Measurements from ENCODE around the gene HORMAD1.
"Not testable (repeated sequence)": the region's sequence is repeated elsewhere in the genome, so short reads cannot be mapped to it uniquely, and the experiment has no call there.

The HORMAD1 gene, protein sequence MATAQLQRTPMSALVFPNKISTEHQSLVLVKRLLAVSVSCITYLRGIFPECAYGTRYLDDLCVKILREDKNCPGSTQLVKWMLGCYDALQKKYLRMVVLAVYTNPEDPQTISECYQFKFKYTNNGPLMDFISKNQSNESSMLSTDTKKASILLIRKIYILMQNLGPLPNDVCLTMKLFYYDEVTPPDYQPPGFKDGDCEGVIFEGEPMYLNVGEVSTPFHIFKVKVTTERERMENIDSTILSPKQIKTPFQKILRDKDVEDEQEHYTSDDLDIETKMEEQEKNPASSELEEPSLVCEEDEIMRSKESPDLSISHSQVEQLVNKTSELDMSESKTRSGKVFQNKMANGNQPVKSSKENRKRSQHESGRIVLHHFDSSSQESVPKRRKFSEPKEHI

DNA sequence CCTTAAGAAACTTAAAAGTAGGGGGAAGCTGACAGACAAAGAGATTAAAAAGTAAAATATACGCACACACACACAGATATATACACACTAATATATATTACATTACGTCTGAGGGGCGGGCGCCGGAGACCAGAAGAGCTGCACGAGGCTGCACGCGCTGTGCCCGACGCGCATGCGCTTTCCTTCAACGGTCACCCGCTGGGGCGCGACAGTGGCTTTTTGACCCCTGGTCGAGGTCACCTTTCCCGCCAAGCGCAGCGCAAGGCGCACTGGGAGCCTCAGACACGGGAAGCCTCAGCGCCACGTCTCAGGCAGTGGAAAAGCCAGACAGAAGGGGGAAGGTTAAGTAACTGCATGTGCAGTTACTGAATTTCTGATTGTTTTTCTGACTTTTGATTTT is at the start of gene HORMAD1:
HORMAD1 (minus strand) TSS at position 193 of the 400 bp plus-strand sequence. CDS start 1,390 bp downstream, outside the sequence.
- no peak for DNase-seq

DNA sequence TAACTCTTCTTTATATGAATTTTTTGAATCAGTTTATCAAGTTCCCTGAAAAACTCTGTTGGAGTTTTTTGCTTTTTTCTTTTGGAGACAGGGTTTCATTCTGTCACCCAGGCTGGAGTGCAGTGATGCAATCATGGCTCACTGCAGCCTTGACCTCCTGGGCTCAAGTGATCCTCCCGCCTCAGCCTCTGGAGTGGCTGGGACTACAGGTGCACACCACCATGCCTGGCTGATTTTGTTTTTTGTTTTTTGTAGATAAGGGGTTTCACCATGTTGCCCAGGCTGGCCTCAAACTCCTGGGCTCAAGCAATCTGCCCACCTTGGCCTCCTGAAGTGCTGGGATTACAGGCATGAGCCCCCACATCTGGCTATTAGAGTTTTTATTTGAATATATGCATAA is 47.0 kb upstream of the HORMAD1 start:
- not testable (repeated sequence) for DNase-seq

DNA sequence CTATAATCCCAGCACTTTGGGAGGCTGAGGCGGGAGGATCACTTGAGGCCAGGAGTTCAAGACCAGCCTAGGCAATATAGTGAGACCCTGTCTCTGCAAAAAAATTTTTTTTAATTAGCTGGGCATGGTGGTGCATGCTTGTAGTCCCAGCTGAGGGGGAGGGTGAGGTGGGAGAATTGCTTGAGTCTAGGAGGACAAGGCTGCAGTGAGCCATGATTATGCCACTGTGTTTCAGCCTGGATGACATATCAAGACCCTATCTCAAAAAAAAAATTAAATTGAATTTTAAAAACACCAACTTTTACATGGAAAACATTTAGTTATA is 45.2 kb upstream of the HORMAD1 start:
- not testable (repeated sequence) for DNase-seq

DNA sequence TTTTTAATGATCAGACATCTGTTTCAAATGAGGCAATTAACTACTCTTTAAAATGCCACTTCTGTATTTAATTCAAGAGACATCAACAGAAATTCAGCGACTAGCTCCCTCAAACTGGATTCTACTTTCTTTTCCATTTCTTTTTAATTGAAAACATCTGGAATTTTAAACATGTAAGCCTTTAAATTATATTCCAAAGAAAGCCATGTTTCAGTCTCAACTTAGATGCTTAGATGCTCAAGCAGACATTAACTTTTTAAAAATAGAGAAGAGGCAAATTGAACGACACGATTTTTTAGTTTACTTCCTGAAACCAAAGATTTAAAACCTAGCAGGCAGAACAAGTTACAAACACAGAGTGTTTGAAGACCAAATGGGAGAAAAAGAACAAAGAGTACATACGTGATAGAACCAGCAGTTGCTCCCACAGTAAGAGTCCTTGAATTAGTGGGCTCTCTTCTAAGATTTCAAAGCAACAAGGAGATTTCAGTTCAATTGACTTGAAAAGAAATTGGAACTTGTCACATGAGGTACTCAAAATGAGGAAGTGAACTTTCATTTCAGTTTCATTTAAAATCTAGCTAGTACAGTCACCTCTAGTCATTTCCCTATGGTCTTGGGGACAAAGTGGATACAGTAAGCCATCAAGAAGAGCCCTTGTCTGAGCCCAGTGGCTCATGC is 44.7 kb upstream of the HORMAD1 start, which contains the start of gene CTSS:
CTSS (minus strand) TSS at position 483 of the 681 bp plus-strand sequence. CDS start 1,015 bp downstream, outside the sequence.
- DNase-seq = no peak

DNA sequence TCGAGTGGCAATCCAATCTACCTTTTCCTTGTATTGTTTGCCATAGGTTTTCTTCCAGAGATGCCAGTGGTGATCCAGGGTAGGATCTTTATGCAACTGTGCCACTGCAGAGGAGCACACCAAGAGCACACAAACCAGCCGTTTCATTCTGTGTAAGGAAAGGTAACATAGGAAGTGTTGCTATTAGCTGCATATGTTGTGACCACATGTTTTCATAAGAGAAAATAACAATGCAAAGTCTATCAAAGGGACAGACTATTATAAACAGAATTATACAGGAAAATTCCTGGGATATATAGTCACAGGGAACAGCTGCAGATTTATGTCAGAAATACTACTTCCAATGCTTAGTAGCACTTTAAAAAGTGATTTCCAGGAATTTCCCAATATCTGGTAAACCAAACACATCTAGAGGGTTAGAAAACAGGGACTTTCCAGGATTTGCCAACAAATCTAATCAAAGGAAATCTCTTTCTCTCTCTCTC is 44.0 kb upstream of the HORMAD1 start:
- DNase-seq = no peak

DNA sequence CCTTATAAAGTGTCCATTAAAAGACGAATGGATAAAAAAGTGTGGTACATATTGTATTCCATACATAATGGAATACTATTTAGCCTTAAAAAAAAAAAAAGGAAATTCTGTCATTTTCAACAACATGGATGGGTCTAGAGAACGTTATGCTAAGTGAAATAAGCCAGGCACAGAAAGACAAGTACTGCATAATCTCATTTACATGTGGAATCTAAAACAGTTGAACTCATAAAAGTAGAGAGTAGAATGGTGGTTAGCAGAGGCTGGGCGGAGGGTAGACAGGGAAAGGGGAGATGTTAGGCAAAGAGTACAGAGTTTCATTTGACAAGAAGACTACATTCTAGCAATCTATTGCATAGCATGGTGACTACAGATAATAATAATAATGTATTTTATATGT is 42.3 kb upstream of the HORMAD1 start:
- no peak for DNase-seq

DNA sequence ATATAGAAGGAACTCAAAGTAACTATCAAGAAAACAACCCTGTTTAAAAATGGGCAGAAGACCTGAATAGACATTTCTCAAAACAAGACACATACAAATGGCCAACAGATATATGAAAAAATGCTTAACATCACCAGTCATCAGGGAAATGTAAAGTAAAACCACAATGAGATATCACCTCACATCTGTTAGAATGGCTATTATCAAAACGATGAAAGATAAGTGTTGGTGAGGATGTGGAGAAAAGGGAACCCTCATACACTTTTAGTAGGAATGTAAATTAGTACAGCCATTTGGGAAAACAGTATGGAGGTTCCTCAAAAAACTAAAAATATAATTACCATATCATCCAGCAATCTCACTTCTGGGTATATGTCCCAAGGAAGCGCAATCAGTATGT is 41.9 kb upstream of the HORMAD1 start:
- no peak for DNase-seq

DNA sequence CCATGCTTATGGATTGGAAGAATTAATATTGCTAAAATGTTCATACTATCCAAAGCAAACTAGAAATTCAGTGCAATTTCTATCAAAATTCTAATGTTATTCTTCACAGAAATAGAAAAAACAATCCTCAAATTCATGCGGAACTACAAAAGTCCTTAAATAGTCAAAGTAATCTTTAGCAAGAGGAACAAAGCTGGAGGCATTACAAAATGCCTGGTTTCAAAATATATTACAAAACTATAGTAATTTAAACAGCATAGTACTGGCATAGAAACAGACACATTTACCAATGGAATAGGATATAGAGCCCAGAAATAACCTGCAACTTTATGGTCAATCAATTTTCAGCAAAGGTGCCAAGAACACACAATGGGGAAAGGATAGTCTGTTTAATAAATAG is 41.1 kb upstream of the HORMAD1 start:
- no peak for DNase-seq

DNA sequence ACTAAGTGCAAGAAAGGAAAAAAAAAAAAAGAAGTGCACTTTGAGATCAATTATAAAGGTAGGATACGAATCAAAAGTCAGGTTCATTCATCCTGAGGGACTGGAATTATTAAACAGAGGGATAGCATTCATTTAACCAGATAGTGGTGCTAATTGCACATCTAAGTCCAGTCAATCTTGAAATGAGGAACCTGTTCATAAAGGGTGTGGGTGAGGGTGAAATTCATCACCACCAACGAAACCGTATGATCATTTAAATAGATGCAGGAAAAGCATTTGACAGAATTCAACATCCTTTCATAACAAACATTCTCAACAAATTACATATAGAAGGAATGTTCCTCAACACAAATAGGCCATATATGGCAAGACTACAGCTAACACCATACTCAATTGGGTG is 39.3 kb upstream of the HORMAD1 start:
- no peak for DNase-seq

DNA sequence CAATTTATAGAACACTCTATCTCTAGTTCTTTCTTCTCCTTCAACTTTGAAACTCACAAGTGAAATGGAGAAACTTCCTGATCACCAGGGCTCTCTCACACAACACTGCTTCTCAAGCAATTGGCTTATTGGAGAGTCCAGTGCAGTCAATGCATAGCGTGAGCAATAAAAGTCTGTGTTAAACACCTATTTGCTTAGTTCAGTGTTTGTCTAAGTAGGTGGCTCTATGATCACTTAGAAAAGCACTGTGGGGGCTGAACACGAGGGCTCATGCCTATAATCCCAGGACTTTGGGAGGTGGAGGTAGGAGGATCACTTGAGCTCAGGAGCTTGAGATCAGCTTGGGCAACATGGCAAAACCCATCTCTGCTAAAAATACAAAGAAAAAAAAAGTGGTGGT is 32.7 kb upstream of the HORMAD1 start:
- DNase-seq = no peak

DNA sequence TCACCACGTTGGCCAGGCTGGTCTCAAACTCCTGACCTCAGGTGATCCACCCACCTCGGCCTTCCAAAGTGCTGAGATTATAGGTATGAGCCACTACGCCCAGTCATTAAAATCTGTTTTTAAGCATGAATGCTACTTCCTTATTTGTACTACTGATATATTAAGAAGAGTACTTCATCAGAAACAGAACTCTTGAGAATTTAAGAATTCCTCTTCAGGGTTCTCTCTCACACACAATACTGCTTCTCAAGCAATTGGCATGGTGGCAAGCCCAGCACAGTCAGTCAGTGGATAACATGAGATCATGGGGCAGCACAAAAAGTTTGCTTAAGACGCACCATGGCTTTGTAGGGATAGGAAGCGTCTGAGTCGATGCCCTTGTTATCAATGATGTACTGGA is 30.7 kb upstream of the HORMAD1 start:
- DNase-seq = no peak

DNA sequence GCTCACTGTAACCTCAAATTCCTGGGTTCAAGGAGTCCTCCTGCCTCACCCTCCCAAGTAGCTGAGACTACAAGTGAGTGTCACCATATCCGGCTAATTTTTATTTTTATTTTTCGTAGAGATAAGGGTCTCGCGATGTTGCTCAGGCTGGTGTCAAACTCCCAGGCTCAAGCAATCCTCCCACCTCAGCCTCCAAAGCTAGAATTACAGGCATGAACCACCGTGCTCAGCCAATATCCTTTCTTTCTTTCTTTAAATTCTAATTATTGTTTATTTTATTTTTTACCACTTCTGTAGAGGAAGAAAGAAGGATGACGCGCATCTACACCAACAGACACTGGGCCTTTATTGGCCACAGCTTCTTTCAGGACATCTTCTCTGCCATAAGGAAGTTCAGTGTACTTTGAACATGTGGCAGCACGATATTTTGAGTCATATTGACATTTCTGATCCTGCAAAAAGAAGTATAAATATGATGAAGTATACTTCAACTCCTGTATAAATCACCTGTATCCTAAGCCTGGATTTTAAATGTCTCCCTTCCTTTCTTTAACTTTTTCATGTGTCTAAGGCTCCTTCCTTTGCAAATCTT is 29.1 kb upstream of the HORMAD1 start:
- no peak for DNase-seq

DNA sequence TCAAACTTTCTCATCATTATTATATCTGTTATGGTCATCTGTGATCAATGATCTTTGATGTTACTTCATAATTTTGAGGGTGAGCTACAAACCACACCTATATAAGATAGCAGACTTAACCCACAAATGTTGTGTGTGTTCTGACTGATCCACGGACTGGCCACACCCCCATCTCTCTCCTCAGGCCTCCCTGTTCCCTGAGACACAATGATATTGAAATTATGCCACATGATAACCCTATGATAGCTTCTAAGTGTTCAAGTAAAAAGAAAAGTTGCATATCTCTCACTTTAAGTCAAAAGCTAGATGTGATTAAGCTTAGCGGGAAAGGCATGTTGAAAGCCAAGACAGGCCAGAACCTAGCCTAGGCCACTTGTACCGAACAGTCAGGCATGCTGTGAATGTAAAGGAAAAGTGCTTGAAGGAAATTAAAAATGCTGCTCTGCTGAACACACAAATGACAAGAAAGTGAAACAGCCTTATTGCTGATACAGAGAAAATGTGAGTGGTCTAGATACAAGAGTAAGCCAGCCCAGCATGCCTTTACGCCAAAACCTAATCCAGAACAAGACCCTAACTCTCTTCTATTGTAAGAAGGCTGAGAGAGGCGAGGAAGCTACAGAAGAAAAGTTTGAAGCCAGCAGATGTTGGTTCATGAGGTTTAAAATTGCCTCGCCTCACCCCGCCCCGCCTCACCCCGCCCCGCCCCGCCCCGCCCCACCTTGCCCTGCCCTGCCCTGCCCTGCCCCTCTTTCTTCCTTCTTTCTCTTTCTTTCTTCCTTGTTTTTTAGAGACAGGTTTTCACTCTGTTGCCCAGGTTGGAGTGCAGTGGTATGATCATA is 28.4 kb upstream of the HORMAD1 start:
- DNase-seq = no peak

DNA sequence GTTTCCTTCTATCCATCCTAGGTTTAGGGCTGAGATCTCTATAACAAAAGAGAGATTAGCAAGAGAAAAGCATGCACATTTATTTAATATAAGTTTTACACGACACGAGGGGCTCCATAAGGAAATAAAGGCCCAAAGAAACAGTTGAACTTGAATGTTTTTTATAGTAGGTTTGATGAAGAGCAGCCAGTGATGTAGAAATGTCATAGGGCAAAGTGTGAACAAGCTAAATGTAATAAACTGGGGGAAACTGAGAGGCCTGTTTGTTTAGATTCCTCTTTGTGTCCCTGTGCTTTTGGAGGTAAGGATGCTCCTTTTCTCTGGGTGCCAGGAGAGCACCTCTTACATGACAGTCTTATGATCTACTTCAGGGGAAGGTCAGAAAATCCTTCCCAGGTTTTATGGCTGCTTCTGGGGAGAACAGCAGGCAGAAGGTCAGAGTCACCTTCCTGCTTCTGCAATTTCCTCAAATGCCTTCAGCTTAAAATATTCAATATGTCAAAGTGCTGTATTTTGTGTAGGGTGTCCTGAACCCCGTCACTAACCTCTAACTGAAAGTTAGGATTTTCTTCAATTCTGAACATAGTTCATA is 9.5 kb upstream of the HORMAD1 start:
- no peak for DNase-seq

DNA sequence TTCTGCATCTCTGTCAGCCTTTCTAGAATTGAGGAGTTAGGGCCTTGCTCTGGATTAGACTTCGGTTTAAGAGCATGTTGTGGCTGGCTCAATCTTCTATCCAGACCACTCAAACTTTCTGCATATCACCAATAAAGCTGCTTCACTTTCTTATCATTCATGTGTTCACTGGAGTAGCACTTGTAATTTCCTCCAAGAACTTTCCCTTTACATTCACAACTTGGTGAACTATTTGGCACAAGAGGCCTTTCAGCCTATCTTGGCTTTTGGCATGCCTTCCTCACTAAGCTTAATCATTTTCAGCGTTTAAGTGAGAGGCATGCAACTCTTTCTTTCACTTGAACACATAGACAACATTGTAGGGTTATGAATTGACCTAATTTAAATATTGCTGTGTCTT is 3.6 kb upstream of the HORMAD1 start:
- no peak for DNase-seq

DNA sequence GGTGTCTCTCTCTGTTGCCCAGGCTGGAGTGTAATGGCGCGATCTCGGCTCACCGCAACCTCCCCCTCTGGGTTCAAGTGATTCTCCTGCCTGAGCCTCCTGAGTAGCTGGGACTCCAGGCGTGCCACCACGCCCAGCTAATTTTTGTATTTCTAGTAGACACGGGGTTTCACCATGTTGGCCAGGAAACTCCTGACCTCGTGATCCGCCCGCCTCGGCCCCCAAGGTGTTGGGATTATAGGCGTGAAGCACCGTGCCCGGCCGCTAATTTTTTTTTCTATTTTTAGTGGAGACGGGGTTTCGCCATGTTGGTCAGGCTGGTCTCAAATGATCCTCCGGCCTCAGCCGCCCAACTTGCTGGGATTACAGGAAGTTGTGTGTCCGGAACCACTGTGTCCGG is 597 bp downstream of the HORMAD1 start:
- no peak for DNase-seq

DNA sequence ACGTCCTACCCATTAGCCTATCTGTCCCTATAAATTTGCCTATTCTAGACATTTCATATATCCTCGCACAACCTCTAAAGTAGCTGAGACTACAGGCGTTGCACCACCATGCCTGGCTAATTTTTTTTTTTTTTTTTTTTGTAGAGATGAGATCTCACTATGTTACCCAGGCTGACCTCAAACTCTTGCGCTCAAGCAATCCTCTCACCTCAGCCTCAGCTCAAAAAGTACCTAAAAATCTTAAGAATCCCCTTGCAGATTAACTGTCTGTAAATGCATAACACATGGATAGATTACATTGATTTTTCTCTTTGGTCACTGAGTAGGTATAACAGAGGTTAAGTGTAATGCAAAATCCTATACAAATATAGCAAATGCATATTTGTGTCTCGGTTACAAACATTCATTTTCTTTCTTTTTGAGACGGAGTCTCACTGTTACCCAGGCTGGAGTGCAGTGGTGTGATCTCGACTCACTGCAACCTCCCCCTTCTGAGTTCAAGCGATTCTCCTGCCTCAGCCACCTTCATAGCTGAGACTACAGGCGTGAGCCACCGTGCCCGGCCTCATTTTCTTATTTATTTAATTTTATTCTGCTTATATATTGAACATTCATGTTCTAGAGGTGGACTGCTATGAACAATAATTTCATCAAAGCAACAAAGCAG is 2.3 kb downstream of the HORMAD1 start:
- no peak for DNase-seq

DNA sequence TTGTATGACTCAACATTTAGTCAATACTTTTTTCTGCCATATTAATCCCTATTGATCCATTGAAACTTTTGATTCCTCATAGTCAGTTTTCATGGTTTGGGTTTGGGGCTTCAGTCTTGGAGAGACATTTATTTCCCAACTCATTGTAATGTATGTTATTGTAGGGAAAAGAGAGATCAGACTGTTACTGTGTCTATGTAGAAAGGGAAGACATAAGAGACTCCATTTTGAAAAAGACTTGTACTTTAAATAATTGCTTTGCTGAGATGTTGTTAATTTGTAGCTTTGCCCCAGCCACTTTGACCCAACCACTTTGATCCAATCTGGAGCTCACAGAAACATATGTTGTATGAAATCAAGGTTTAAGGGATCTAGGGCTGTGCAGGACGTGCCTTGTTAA is 11.7 kb downstream of the HORMAD1 start:
- not testable (repeated sequence) for DNase-seq

DNA sequence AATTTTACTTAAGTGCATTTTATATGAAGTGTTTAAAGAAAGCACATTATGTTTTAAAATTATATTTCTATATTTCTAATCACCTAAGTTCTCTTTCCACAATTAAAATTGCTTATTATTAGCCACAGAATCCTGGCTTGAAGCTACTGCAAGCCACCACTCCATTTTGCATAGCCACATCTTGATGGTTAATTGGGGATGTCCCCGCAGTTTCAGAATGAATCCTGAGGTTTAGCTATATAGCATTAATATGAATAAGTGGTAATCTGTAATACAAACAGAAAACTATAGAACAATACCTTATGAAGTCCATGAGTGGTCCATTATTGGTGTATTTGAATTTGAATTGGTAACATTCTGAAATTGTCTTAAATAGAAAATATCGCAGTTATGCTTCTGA is 12.1 kb downstream of the HORMAD1 start:
- no peak for DNase-seq

DNA sequence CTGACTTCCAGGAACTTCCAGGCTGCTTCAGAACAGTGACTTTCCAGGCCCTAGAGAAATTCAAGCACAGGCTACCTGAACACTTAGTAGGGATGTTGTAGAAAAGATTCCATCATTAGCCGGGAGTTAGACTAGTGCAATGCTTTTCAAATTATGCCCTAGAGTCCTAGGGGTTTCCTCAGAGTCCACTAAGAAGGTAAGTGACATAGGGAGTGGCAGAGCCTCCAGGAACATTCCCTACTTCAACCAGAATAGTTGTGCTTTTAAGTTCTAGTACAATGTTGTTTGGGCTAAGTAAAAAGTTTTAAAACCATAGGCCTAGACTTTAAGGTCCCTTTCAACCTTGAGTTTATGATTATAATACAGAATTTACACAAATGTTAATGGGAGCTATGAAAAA is 14.6 kb downstream of the HORMAD1 start:
- no peak for DNase-seq

DNA sequence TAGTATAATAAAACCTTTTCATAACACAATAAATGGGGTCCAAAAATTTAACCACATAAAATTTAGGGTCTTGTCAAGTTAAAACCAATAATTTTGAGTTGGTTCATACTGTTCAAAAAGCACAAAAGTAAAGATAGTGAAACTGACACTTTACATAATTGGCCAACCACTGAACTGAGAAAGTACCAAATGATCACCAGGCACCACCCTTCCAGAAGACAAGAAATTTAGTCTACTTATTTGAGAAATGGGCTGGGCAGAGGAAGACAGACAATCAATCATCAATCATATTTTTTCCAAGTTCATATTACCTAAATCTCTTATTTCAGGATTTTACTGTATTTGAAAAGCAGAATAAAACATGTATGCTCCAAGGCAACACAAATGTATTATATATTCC is 17.3 kb downstream of the HORMAD1 start:
- DNase-seq = no peak
